GM19238 (cell line): ENCODE data around the gene ZNF341.
"Not testable (repeated sequence)": the region's sequence is repeated elsewhere in the genome, so short reads cannot be mapped to it uniquely, and the experiment has no call there.

Experiments used
- DNase-seq: peaks from one replicate; pipeline ENCODE4 v3.0.0; 2011; ENCODE audit warnings: low spot score; ENCODE audit not compliant: insufficient read length

Gene ZNF341

GRCh38 chr20:33731693-33732165 is at the start of gene ZNF341:
ZNF341 (plus strand) TSS chr20:33731996; CDS start chr20:33732022, 26 bp downstream.
- DNase-seq, result peak; percentile 65

- no peak for DNase-seq
These were observed 47.1 kb upstream of the ZNF341 start for GRCh38 chr20:33684533-33685327.

DNA sequence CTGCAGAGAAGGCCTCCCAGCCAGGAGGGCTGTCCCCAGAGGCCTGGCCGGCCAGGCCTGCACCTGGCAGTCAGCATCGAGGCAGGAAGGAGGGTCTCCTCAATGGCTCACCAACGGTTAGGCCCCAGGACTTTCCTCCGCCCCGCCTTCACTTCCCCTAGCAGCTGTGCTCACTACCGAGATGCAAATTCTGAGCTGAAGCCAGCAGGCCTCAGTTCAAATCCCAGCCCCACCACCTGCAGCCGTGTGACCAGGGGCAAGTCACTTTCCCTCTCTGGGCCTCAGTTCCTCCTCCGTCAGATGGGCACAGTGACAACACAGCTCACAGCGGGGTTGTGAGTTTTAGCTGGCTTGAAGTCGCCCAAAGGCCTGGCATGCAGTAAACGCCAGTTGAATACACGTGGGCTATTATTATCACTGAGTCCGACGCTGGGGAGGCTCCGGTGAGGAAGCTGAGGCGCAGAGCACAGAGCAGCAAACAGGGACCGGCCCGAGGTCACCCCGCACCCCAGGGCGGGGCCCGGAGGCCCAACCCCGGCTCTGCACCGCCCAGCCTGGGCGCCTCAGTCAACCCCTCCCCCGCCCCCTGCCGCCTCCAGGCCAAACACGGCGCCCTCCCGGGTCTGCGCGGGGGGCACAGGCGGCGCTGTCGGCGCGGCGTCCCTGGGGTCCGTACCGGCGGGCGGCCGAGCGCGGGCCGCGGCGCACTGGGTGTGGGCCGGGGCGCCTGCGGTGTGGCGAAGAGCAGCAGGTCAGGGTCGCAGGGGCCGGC is 46.3 kb upstream of the ZNF341 start:
- peak; percentile 87 for DNase-seq

DNA sequence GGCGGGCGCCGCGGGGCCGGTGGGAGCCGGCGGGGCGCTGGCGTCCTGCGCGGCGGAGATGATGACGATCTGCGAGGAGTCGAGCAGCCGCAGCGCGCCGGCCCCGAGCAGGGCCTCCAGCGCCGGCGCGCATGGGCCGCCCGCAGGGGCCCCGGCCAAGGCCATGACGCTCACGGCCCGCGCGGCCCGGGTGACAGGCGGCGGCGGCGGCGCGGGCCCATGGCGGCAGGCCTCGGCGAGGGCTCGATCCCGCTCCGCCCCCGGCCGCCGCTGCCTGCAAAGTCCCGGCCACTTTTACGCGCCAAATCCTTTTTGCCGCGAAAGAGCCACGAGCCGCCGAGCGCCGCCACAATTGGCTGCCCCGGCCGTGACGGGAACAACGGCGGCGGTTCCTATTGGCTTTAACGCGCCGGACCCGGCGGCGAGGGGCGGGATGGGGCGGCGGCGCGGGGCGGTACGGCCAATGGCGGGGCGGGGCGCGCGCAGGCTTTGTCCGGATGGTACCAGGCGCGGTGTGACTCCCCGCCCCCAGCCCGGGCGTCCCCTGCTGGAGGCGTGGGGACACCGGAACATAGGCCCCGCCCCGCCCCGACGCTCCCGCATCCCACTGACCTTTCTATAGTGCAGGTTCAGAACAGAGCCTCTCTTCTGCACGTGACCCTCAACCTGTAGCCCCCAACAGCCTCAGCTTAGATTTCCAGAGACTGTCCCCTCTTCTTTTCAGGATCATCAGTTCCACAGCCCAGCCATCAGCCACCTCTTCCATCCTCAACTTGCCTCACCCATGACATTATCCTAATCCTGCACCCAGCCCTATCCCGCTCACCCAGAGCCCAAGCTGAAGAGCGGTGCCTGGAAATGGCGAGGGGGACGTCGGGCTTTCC is 45.5 kb upstream of the ZNF341 start, which contains the start of gene E2F1:
E2F1 (minus strand) TSS at position 286 of the 884 bp plus-strand sequence; CDS start at position 165, 121 bp downstream.
- DNase-seq, result peak; percentile 99

GRCh38 chr20:33686984-33687366 is 44.8 kb upstream of the ZNF341 start:
- no peak for DNase-seq

DNA sequence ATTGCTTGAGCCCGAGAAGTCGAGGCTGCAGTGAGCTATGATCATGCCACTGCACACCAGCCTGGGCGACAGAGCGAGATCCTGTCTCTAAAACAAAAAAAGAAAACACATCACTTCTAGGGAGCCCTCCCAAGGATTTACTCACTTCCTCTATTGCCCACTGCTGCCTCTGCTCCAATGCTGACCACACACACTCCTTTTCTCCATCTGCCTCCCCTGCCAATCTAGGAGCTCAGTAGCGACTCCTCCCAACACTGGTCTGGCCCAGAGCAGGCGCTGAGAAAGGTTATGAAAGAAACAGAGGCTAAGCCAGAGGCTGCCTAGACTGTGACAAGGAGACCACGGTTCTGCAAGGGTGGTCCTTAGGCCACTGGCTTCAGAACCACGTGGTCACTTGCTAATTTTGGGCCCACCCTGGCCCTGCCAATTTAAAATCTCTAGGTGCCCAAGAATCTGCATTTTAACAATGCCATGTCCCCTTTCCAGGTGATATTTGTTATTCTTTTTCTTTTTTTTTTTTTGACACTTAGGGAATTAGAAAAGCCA is 44.4 kb upstream of the ZNF341 start:
- no peak for DNase-seq

GRCh38 chr20:33687993-33688937 is 43.5 kb upstream of the ZNF341 start:
- DNase-seq, result no peak

- DNase-seq, result no peak
These were observed 42.8 kb upstream of the ZNF341 start for GRCh38 chr20:33688938-33689424.

DNA sequence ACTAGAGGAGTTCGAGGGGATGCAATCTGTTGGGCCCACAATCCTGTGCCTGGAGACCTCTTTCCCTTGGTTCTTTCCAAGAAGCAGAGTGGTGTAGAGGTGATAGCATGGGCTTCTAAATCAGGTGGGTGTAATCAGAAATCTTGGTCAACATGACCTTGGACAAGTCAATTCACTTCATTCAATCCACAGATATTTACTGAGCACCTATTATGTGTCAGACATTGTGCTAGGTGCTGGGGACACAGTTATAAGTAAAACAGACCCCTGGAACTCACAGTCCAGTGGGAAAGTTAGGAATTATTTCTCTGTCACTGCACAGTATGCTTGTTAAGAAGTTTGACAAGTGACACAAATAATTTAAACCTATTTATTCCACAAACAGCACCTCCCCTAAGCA is 42.3 kb upstream of the ZNF341 start:
- no peak for DNase-seq

DNA sequence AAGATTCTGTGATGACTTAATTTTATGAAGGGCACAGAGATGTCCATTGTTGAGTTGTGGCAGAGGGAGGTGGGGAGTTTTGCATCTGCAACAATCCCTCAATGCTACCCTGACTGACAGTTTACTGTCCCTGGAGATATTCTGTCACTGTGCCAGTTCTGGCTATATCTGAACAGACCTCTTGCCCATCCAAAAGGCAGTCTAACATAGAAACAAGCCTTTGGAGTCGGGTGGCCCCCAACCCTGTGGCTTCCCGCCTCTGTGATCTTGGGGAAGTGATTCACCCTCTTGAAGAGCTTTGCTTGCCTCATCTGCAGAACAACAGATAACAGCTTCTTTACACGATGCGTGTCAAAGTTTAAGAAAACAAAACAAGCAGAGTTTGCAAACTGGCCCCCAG is 41.8 kb upstream of the ZNF341 start:
- no peak for DNase-seq

DNA sequence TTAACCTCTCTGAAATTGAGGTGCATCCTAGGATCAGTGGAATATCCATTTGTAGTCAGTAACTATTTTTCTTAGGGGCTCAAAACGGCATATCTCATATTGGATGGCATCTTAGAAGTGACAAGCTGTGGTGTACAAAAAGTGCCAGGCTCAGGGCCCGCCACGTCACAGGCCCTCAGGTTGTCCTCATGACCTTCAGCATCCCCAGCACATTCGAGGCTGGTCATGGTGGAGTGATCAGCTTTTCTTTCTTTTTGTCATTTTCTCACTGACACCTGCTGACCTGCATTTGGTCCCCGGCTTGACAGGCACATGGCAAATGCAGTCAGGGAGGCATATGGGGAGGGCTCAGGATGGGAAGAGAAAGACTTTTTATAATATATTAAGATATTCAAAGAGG is 38.5 kb upstream of the ZNF341 start:
- DNase-seq, result no peak

GRCh38 chr20:33693741-33694638 is 37.8 kb upstream of the ZNF341 start:
- no peak for DNase-seq

GRCh38 chr20:33694639-33695012 is 37.2 kb upstream of the ZNF341 start:
- DNase-seq, result no peak

DNA sequence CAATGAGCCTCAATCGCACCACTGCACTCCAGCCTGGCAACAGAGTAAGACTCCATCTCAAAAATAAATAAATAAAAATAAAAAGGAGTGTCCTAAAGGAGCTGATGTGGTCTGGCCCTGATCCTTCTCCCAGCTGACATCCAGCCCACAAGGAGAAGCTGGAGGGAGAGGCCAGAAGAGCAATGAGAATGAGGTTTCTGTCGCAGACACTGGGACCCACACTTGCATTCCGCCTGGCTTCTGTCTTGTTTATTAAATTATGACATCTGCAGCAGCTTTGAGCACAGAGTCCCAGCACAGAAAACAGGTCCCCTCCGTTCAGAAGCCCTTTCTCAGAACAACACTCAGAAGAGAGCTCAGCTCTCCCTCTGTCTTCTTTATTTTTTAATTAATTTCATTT is 35.3 kb upstream of the ZNF341 start:
- no peak for DNase-seq

GRCh38 chr20:33697129-33697528 is 34.7 kb upstream of the ZNF341 start:
- DNase-seq, result no peak

GRCh38 chr20:33698966-33699365 is 32.8 kb upstream of the ZNF341 start:
- DNase-seq, result not testable (repeated sequence)

- DNase-seq, result not testable (repeated sequence)
These were observed 30.9 kb upstream of the ZNF341 start for GRCh38 chr20:33700696-33701441.
